HG03571 (cell line): ENCODE data around the gene BCR.
"Not testable (repeated sequence)": the region's sequence is repeated elsewhere in the genome, so short reads cannot be mapped to it uniquely, and the experiment has no call there.

Experiments used
- ATAC-seq: cut with Tn5 transposase; IDR thresholded peaks from one replicate; pipeline ENCODE4 v1.9.1; 2021; ENCODE audit not compliant: unreplicated experiment

Gene BCR

GRCh38 chr22:23180301-23180892 is at the start of gene BCR:
Gene BCR, plus strand, starts transcription at chr22:23180509. Its CDS starts 452 bp downstream, at chr22:23180961.
- no peak for ATAC-seq

- no peak for ATAC-seq
Measured at GRCh38 chr22:23130697-23131096, 49.6 kb upstream of the BCR start.

- no peak for ATAC-seq
Measured at GRCh38 chr22:23131931-23132330, 48.4 kb upstream of the BCR start.

- no peak for ATAC-seq
Measured at GRCh38 chr22:23132376-23133091, 47.8 kb upstream of the BCR start.

- no peak for ATAC-seq
Measured at GRCh38 chr22:23133922-23134321, 46.4 kb upstream of the BCR start.

- ATAC-seq, result not testable (repeated sequence)
Measured at GRCh38 chr22:23136991-23137390, 43.3 kb upstream of the BCR start.

GRCh38 chr22:23137468-23137867 is 42.8 kb upstream of the BCR start:
- no peak for ATAC-seq

GRCh38 chr22:23137905-23138561 is 42.3 kb upstream of the BCR start:
- ATAC-seq, result no peak

GRCh38 chr22:23138584-23139435 is 41.5 kb upstream of the BCR start:
- no peak for ATAC-seq

- no peak for ATAC-seq
Measured at GRCh38 chr22:23140385-23140784, 39.9 kb upstream of the BCR start.

- ATAC-seq, result no peak
Measured at GRCh38 chr22:23142546-23143105, 37.7 kb upstream of the BCR start.

- no peak for ATAC-seq
Measured at GRCh38 chr22:23143119-23143518, 37.2 kb upstream of the BCR start.

GRCh38 chr22:23144432-23144831 is 35.9 kb upstream of the BCR start:
- no peak for ATAC-seq

- peak; percentile 25 for ATAC-seq
Measured at GRCh38 chr22:23144932-23145877, 35.1 kb upstream of the BCR start, which contains the start of gene RAB36. Gene RAB36, plus strand, starts transcription at chr22:23145477. Its CDS starts 1,140 bp downstream, at chr22:23146617.

- ATAC-seq, result no peak
Measured at GRCh38 chr22:23145878-23146470, 34.3 kb upstream of the BCR start.

- no peak for ATAC-seq
Measured at GRCh38 chr22:23146478-23147205, 33.7 kb upstream of the BCR start.

GRCh38 chr22:23147617-23148387 is 32.5 kb upstream of the BCR start:
- ATAC-seq, result no peak

- ATAC-seq, result no peak
Measured at GRCh38 chr22:23149743-23150238, 30.5 kb upstream of the BCR start.
